OCI-LY7 (cell line): Measurements from ENCODE around the gene NOXO1.

ENCODE experiments used
- CTCF ChIP-seq: fragments of 200-600 bp; sonication (generic); conservative IDR thresholded peaks from 2 replicates; pipeline ENCODE4 v1.5.1; 2014; ENCODE audit warnings: mild to moderate bottlenecking, antibody characterized with exemption, low read length, moderate library complexity, mixed read lengths
- EZH2phosphoT487 ChIP-seq: fragments of 200-600 bp; sonication (generic); IDR thresholded peaks from 2 replicates; pipeline ENCODE4 v1.6.1; 2018; ENCODE audit warnings: low read depth, borderline replicate concordance, mild to moderate bottlenecking, mixed run types, antibody characterized with exemption, low read length, moderate library complexity, mixed read lengths

GRCh38 chr16:1930338-1930720, 50.9 kb downstream of the NOXO1 start:
- TF ChIP-seq CTCF (no peak), EZH2phosphoT487 (no peak)
